A673 (cell line): ENCODE measurements around the gene BEAN1. TPM values are rescaled to one million over a fixed set of nuclear protein-coding genes. Genes with fewer than 3 reads are reported as not detected.
"Not testable (repeated sequence)": the region's sequence is repeated elsewhere in the genome, so short reads cannot be mapped to it uniquely, and the experiment has no call there.

Experiments
- BruUV-seq: library from RNA; stranded (reverse); fragments of 400-500 nt; replicated peaks from 2 replicates; lab custom pipeline; 2021; lab: Mats Ljungman, UMichigan
- CTCF ChIA-PET: fragments of 300-600 bp; sonication (Branson Sonifier 250); formaldehyde crosslinking; loops from one replicate; lab custom pipeline; 2022; ENCODE audit warnings: antibody characterized with exemption; lab: Charles Lee
- POLR2A ChIA-PET: fragments of 300-600 bp; sonication (Branson Sonifier 250); formaldehyde crosslinking; loops from one replicate; lab custom pipeline; 2022; ENCODE audit warnings: antibody characterized with exemption; ENCODE audit not compliant: low non-redundant PET; lab: Charles Lee
- DNase-seq: peaks from one replicate; pipeline ENCODE4 v3.0.0-alpha.2; 2015; ENCODE audit warnings: low spot score
- H3K27ac ChIP-seq: fragments of 200-600 bp; sonication (generic); 2 replicates; pipeline ENCODE4 v1.5.1; 2016; ENCODE audit warnings: mixed run types, low read depth, mild to moderate bottlenecking, mixed read lengths, antibody characterized with exemption, low read length; ENCODE audit not compliant: poor library complexity, severe bottlenecking
- H3K27me3 ChIP-seq: fragments of 200-600 bp; sonication (generic); replicated peaks from 2 replicates; pipeline ENCODE4 v1.6.1; 2017; ENCODE audit warnings: mixed run types, low read depth, mild to moderate bottlenecking, mixed read lengths, antibody characterized with exemption, low read length; ENCODE audit not compliant: insufficient read depth, poor library complexity
- H3K36me3 ChIP-seq: fragments of 200-600 bp; sonication (generic); 2 replicates; pipeline ENCODE4 v1.6.1; 2016; ENCODE audit warnings: mixed run types, mild to moderate bottlenecking, mixed read lengths, antibody characterized with exemption, low read length; ENCODE audit not compliant: insufficient read depth, poor library complexity, severe bottlenecking
- H3K4me1 ChIP-seq: fragments of 200-600 bp; sonication (generic); 2 replicates; pipeline ENCODE4 v1.6.1; 2017; ENCODE audit warnings: mixed run types, mild to moderate bottlenecking, mixed read lengths, antibody characterized with exemption, low read length; ENCODE audit not compliant: insufficient read depth, poor library complexity, severe bottlenecking
- H3K4me3 ChIP-seq: fragments of 200-600 bp; sonication (generic); 2 replicates; pipeline ENCODE4 v1.5.1; 2016; ENCODE audit warnings: low read depth, mixed run types, mild to moderate bottlenecking, mixed read lengths, low read length; ENCODE audit not compliant: poor library complexity, severe bottlenecking
- H3K9me3 ChIP-seq: fragments of 200-600 bp; sonication (generic); 2 replicates; pipeline ENCODE4 v1.6.1; 2016; ENCODE audit warnings: mixed run types, low read depth, mild to moderate bottlenecking, mixed read lengths, antibody characterized with exemption, low read length; ENCODE audit not compliant: poor library complexity, severe bottlenecking
- EZH2 ChIP-seq: fragments of 200-600 bp; sonication (generic); IDR thresholded peaks from 2 replicates; pipeline ENCODE4 v1.6.1; 2017; ENCODE audit warnings: borderline replicate concordance, low read depth, mild to moderate bottlenecking, mixed read lengths, antibody characterized with exemption, low read length; ENCODE audit not compliant: poor library complexity, severe bottlenecking
- intact Hi-C: fragments of 100-400 bp; cut with micrococcal nuclease; formaldehyde crosslinking; loops from one replicate; pipeline ENCODE4 v1.10.0; 2022; ENCODE audit not compliant: unreplicated experiment
- total RNA-seq: library from RNA; stranded (reverse); gene quantifications from 2 replicates; pipeline ENCODE4 v1.2.3, GENCODE V29; 2021
- TF ChIP-seq, protein P1 (sequence below): fragments of 300-800, 200-600 bp; sonication (generic); conservative IDR thresholded peaks from 2 replicates; pipeline ENCODE4 v1.5.1; 2017; ENCODE audit warnings: low read depth, mild to moderate bottlenecking, antibody characterized with exemption, low read length, moderate library complexity, mixed read lengths

The BEAN1 gene
- total RNA-seq, 1 experiment from 2014 or later: not detected

DNA sequence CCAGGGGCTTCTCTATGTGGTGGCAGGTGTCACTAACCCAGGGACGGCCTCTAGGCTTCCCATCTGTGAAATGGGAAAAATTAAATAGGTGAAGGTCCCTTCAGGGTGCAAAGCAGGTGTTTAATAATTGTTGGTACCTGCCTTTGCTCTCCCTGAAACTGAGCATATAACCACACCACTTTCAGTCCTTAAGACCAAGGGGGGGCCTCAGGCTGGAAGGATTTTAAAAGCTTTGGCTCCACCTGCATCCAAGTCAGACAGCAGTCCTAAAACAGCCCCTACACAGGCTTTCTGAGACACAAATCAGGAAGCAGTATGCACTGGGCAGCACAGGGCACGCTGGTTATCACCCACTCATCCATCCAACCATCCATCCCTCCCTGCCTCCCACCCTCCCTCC lies 67.8 kb downstream of the BEAN1 start:
- CTCF ChIA-PET: no interaction called here
- H3K4me1 ChIP-seq: no peaks in the 10 kb centered on the region
- no TSS peak for BruUV-seq
- no peak for TF ChIP-seq EZH2
- TF ChIP-seq, protein P1, sequence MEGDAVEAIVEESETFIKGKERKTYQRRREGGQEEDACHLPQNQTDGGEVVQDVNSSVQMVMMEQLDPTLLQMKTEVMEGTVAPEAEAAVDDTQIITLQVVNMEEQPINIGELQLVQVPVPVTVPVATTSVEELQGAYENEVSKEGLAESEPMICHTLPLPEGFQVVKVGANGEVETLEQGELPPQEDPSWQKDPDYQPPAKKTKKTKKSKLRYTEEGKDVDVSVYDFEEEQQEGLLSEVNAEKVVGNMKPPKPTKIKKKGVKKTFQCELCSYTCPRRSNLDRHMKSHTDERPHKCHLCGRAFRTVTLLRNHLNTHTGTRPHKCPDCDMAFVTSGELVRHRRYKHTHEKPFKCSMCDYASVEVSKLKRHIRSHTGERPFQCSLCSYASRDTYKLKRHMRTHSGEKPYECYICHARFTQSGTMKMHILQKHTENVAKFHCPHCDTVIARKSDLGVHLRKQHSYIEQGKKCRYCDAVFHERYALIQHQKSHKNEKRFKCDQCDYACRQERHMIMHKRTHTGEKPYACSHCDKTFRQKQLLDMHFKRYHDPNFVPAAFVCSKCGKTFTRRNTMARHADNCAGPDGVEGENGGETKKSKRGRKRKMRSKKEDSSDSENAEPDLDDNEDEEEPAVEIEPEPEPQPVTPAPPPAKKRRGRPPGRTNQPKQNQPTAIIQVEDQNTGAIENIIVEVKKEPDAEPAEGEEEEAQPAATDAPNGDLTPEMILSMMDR: no peak
- no peaks in the 10 kb centered on the region for H3K9me3 ChIP-seq
- POLR2A ChIA-PET: no interaction called here
- intact Hi-C loops: no loop called here
- DNase-seq: no peak
- no peak overlapping the region for H3K27ac ChIP-seq
- no peaks in the 10 kb centered on the region for H3K36me3 ChIP-seq
- no peak overlapping the region for H3K4me3 ChIP-seq
- H3K27me3 ChIP-seq: no peaks in the 10 kb centered on the region

DNA sequence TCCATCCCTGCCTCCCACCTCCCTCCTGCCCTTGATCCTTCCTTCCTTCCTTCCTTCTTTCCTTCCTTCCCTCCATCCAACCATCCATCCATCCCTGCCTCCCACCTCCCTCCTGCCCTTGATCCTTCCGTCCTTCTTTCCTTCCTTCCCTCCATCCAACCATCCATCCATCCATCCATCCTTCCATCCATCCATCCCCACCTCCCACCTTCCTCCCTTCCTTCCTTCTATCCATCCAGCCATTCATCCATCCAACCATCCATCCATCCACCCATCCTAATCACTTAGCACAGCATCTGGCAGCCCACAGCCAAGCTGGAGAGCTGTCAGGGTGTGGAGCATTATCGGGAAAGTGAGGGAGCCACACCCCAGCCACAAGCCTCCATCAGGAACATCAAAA lies 68.3 kb downstream of the BEAN1 start:
- DNase-seq: no peak
- intact Hi-C loops: no loop called here
- POLR2A ChIA-PET: no interaction called here
- H3K9me3 ChIP-seq: no peaks in the 10 kb centered on the region
- H3K27ac ChIP-seq: no peak overlapping the region
- CTCF ChIA-PET: no interaction called here
- H3K27me3 ChIP-seq: no peaks in the 10 kb centered on the region
- H3K36me3 ChIP-seq: no peaks in the 10 kb centered on the region
- no TSS peak for BruUV-seq
- H3K4me3 ChIP-seq: no peak overlapping the region
- no peaks in the 10 kb centered on the region for H3K4me1 ChIP-seq
- TF ChIP-seq, protein P1: no peak
- no peak for TF ChIP-seq EZH2

DNA sequence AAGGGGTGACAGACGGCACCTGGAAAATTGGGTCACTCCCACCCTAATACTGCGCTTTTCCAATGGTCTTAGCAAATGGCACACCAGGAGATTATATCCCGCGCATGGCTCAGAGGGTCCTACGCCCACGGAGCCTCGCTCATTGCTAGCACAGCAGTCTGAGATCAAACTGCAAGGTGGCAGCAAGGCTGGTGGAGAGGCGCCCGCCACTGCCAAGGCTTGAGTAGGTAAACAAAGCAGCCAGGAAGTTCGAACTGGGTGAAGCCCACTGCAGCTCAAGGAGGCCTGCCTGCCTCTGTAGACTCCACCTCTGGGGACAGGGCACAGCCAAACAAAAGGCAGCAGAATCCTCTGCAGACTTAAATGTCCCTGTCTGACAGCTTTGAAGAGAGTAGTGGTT lies 69.1 kb downstream of the BEAN1 start:
- DNase-seq, intact Hi-C loops, H3K27ac ChIP-seq, H3K27me3 ChIP-seq, CTCF ChIA-PET, POLR2A ChIA-PET, H3K36me3 ChIP-seq, H3K9me3 ChIP-seq, H3K4me3 ChIP-seq, BruUV-seq, H3K4me1 ChIP-seq: not testable (repeated sequence)

DNA sequence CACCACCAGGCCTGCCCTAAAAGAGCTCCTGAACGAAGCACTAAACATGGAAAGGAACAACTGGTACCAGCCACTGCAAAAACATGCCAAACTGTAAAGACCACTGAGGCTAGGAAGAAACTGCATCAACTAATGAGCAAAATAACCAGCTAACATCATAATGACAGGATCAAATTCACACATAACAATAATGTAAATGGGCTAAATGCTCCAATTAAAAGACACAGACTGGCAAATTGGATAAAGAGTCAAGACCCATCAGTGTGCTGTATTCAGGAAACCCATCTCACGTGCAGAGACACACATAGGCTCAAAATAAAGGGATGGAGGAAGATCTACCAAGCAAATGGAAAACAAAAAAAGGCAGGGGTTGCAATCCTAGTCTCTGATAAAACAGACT lies 70.8 kb downstream of the BEAN1 start:
- H3K36me3 ChIP-seq, H3K4me1 ChIP-seq, BruUV-seq, DNase-seq, intact Hi-C loops, POLR2A ChIA-PET, H3K9me3 ChIP-seq, CTCF ChIA-PET, H3K27me3 ChIP-seq, H3K4me3 ChIP-seq, H3K27ac ChIP-seq: not testable (repeated sequence)

DNA sequence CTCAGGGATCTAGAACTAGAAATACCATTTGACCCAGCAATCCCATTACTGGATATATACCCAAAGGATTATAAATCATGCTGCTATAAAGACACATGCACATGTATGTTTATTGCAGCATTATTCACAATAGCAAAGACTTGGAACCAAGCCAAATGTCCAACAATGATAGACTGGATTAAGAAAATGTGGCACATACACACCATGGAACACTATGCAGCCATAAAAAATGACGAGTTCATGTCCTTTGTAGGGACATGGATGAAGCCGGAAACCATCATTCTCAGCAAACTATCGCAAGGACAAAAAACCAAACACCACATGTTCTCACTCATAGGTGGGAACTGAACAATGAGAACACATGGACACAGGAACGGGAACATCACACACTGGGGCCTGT lies 74.5 kb downstream of the BEAN1 start:
- BruUV-seq, POLR2A ChIA-PET, H3K4me3 ChIP-seq, H3K27me3 ChIP-seq, H3K36me3 ChIP-seq, H3K4me1 ChIP-seq, H3K27ac ChIP-seq, H3K9me3 ChIP-seq, intact Hi-C loops, CTCF ChIA-PET, DNase-seq: not testable (repeated sequence)
